IMR-90 (cell line): ENCODE results near the gene FKBP4. TPM values are rescaled to one million over a fixed set of nuclear protein-coding genes. Genes with fewer than 3 reads are reported as not detected.

Experiments
- ATAC-seq: fragments of 200-7000 bp; cut with Tn5 transposase; 2 replicates; pipeline ENCODE4 v1.9.1; 2020; ENCODE audit warnings: low read depth, mild to moderate bottlenecking, moderate library complexity
- BruUV-seq: library from RNA; stranded (reverse); fragments of 400-500 nt; replicated peaks from 2 replicates; lab custom pipeline; 2021; lab: Mats Ljungman, UMichigan
- CTCF ChIA-PET: fragments of 300-600 bp; formaldehyde crosslinking; extraction: SDS; loops from one replicate; lab custom pipeline; 2021; ENCODE audit warnings: antibody characterized with exemption; lab: Yijun Ruan, JAX
- POLR2A ChIA-PET: fragments of 300-600 bp; sonication (Branson Sonifier 250); formaldehyde crosslinking; loops from one replicate; lab custom pipeline; 2022; ENCODE audit warnings: antibody characterized with exemption; ENCODE audit not compliant: unreplicated experiment; lab: Charles Lee
- DNase-seq: peaks from one replicate; pipeline ENCODE4 v3.0.0; 2013
- H2AFZ ChIP-seq: replicated peaks from 2 replicates; pipeline ENCODE3; 2013; ENCODE audit warnings: low read length, mild to moderate bottlenecking; ENCODE audit not compliant: poor library complexity
- H2AK5ac ChIP-seq: 2 replicates; pipeline ENCODE4 v1.6.1; 2013; ENCODE audit warnings: low read depth, low read length, inconsistent platforms
- H2AK9ac ChIP-seq: replicated peaks from 2 replicates; pipeline ENCODE3; 2013; ENCODE audit warnings: mild to moderate bottlenecking, low read depth, low read length, moderate library complexity; ENCODE audit not compliant: poor library complexity
- H2BK120ac ChIP-seq: 2 replicates; pipeline ENCODE4 v1.6.1; 2013; ENCODE audit warnings: low read depth, low read length, inconsistent platforms
- H2BK15ac ChIP-seq: 3 replicates; pipeline ENCODE4 v1.6.1; 2013; ENCODE audit warnings: low read depth, low read length, inconsistent platforms
- H2BK20ac ChIP-seq: 2 replicates; pipeline ENCODE4 v1.6.1; 2013; ENCODE audit warnings: low read depth, mild to moderate bottlenecking, inconsistent platforms, low read length, moderate library complexity
- H2BK5ac ChIP-seq: 2 replicates; pipeline ENCODE4 v1.6.1; 2013; ENCODE audit warnings: mild to moderate bottlenecking, low read depth, low read length, inconsistent platforms; ENCODE audit not compliant: poor library complexity, severe bottlenecking
- H3K14ac ChIP-seq: replicated peaks from 2 replicates; pipeline ENCODE4 v1.6.1; 2013; ENCODE audit warnings: low read depth, low read length, inconsistent platforms
- H3K18ac ChIP-seq: 2 replicates; pipeline ENCODE4 v1.6.1; 2013; ENCODE audit warnings: low read depth, low read length, control low read depth
- H3K23ac ChIP-seq: 2 replicates; pipeline ENCODE4 v1.6.1; 2013; ENCODE audit warnings: low read depth, low read length, inconsistent platforms
- H3K27ac ChIP-seq: 2 replicates; pipeline ENCODE4 v1.5.1; 2013; ENCODE audit warnings: mild to moderate bottlenecking, control low read depth, low read length; ENCODE audit not compliant: insufficient read depth
- H3K27me3 ChIP-seq: 2 replicates; pipeline ENCODE4 v1.6.1; 2013; ENCODE audit warnings: low read length; ENCODE audit not compliant: control insufficient read depth, insufficient read depth
- H3K36me3 ChIP-seq: 2 replicates; pipeline ENCODE4 v1.6.1; 2013; ENCODE audit warnings: low read length, mixed read lengths; ENCODE audit not compliant: control insufficient read depth, insufficient read depth
- H3K4ac ChIP-seq: 2 replicates; pipeline ENCODE4 v1.6.1; 2013; ENCODE audit warnings: low read depth, low read length, inconsistent platforms
- H3K4me1 ChIP-seq: 2 replicates; pipeline ENCODE4 v1.6.1; 2013; ENCODE audit warnings: low read length, mixed read lengths; ENCODE audit not compliant: control insufficient read depth, insufficient read depth
- H3K4me2 ChIP-seq: 2 replicates; pipeline ENCODE4 v1.6.1; 2013; ENCODE audit warnings: low read depth, mild to moderate bottlenecking, control low read depth, low read length, moderate library complexity
- H3K4me3 ChIP-seq: 2 replicates; pipeline ENCODE4 v1.5.1; 2013; ENCODE audit warnings: low read depth, mild to moderate bottlenecking, control low read depth, low read length, moderate library complexity; ENCODE audit not compliant: insufficient read depth
- H3K56ac ChIP-seq: 2 replicates; pipeline ENCODE4 v1.6.1; 2013; ENCODE audit warnings: low read length, inconsistent platforms; ENCODE audit not compliant: insufficient read depth; ENCODE audit errors: extremely low read depth
- H3K79me1 ChIP-seq, 2 experiments: 2 replicates each; pipeline ENCODE4 v1.6.1; 2013; ENCODE audit warnings: low read length in 2 of 2, inconsistent platforms in 1 of 2, low read depth in 1 of 2
- H3K9ac ChIP-seq: 2 replicates; pipeline ENCODE4 v1.6.1; 2013; ENCODE audit warnings: low read depth, low read length, control low read depth
- H3K9me1 ChIP-seq: 2 replicates; pipeline ENCODE4 v1.6.1; 2013; ENCODE audit warnings: low read length, inconsistent platforms; ENCODE audit not compliant: insufficient read depth
- H3K9me3 ChIP-seq: 2 replicates; pipeline ENCODE4 v1.6.1; 2013; ENCODE audit warnings: low read length; ENCODE audit not compliant: control insufficient read depth, insufficient read depth
- H4K20me1 ChIP-seq: 2 replicates; pipeline ENCODE4 v1.6.1; 2013; ENCODE audit warnings: low read length, inconsistent platforms; ENCODE audit not compliant: insufficient read depth
- H4K5ac ChIP-seq: 2 replicates; pipeline ENCODE4 v1.6.1; 2013; ENCODE audit warnings: mild to moderate bottlenecking, low read depth, low read length, control low read depth
- H4K8ac ChIP-seq, 2 experiments: 2 replicates each; pipeline ENCODE4 v1.6.1; 2013; ENCODE audit warnings: low read depth in 2 of 2, low read length in 2 of 2, control low read depth in 1 of 2, inconsistent platforms in 1 of 2
- H4K91ac ChIP-seq: 2 replicates; pipeline ENCODE4 v1.6.1; 2013; ENCODE audit warnings: low read depth, low read length, inconsistent platforms; ENCODE audit not compliant: insufficient read depth
- CHD1 ChIP-seq: IDR thresholded peaks from 2 replicates; pipeline ENCODE4 v1.6.1; 2012; ENCODE audit warnings: low read depth, low read length, improper control_type of control experiment
- WGBS, 2 experiments: methylation state at CpG; one replicate each; pipeline versions ENCODE4 v1.1.5 to v1.1.7; 2013; ENCODE audit warnings: missing lambda C conversion rate in 2 of 2; ENCODE audit not compliant: insufficient read length in 1 of 2; ENCODE audit errors: extremely low coverage in 2 of 2; 5-methylcytosine and 5-hydroxymethylcytosine counted together
- dilution Hi-C: fragments of 300-500 bp; cut with HindIII; formaldehyde crosslinking; loops from one replicate; pipeline ENCODE4 v1.14.3; 2018; ENCODE audit warnings: low sequenced_read_pairs; ENCODE audit not compliant: unreplicated experiment
- in situ Hi-C: fragments of 300-500 bp; cut with MboI; formaldehyde crosslinking; loops from 3 replicates; pipeline ENCODE4 v1.14.3; 2019; ENCODE audit warnings: low sequenced_read_pairs, inconsistent platforms, mixed read lengths
- intact Hi-C: fragments of 100-400 bp; cut with micrococcal nuclease; formaldehyde crosslinking; loops from 2 replicates; pipeline ENCODE4 v1.10.0; 2022
- polyA plus RNA-seq, 3 experiments: library from polyadenylated mRNA; depleted of rRNA; stranded (reverse); fragments of >200 nt; gene quantifications; 2 replicates each; pipeline ENCODE4 v1.2.3, GENCODE V29; 2012; ENCODE audit warnings: low replicate concordance in 1 of 3
- total RNA-seq: library from RNA; depleted of rRNA; stranded (reverse); fragments of >200 nt; gene quantifications from 2 replicates; pipeline ENCODE4 v1.2.3, GENCODE V29; 2012
- TF ChIP-seq, protein P1 (sequence below): fragments of 150-350 bp; IDR thresholded peaks from 2 replicates; pipeline ENCODE4 v1.6.1; 2016; ENCODE audit warnings: low read depth, mild to moderate bottlenecking, low read length, moderate library complexity, borderline replicate concordance
- TF ChIP-seq, protein P2 (sequence below): fragments of 150-350 bp; IDR thresholded peaks from 2 replicates; pipeline ENCODE4 v1.6.1; 2017; ENCODE audit warnings: mild to moderate bottlenecking, antibody characterized with exemption, low read length, low read depth

Gene FKBP4
- total and polyA plus RNA-seq, 2 of the 4 experiments (the other 2 are of a cell fraction), result 35.7 to 36.0 TPM

DNA sequence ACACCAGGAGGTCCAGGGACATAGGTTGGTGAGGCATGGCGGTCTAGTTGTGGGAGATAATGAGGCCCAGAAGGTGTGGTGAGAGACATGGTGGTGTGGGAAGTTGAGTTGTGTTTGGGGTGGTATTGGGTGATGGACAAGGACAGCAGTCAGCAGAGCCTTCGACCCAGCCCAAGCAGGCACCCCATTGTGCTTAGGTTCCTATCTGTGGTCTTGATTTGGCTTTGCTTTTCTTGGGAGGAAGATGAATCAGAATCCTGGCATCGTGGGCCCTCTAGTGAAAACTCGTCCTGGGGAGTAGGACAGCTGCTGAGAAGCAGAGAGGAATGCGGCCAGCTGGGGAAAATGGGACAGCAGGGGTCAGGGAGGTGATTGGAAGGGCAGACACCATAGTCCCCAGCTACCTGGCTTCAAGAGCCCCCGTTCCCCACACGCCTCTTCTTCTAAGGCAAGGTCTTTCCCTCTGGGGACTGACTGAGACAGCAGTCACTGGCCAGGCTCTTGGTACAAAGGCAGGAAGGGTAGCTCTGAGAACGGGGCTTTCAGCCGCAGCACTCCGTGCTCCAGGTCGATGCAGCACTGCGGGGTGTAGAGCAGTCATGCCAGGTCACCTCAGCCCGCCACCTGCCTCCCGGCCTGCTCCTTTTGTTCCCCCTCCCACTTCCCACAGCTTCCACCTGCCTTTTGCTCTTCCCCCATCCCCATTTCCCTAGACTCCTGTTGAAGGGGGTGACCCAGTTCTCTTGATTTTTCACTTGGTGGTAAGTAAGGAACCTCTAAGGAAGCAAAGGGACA lies 32.1 kb downstream of the FKBP4 start (continued):
- TF ChIP-seq, protein P1, sequence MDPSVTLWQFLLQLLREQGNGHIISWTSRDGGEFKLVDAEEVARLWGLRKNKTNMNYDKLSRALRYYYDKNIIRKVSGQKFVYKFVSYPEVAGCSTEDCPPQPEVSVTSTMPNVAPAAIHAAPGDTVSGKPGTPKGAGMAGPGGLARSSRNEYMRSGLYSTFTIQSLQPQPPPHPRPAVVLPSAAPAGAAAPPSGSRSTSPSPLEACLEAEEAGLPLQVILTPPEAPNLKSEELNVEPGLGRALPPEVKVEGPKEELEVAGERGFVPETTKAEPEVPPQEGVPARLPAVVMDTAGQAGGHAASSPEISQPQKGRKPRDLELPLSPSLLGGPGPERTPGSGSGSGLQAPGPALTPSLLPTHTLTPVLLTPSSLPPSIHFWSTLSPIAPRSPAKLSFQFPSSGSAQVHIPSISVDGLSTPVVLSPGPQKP, result no peak

DNA sequence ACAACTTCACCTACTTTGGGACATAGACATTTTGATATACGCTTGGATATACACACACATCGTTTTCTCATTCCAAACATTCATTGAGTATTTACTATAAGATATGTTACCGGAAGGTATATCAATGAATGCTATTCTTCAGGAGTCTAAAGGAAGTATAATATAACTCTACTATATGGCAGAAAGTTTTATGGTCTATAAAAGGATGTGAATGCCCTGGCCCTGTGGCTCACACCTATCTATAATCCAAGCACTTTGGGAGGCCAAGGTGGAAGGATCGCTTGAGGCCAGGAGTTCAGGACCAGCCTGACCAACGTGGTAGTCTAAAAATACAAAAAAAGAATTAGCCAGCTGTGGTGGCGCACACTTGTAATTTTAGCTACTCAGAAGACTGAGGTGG lies 34.5 kb downstream of the FKBP4 start:
- H3K27me3 ChIP-seq, result no peaks in the 10 kb centered on the region
- H3K79me1 ChIP-seq, result no peaks in the 10 kb centered on the region
- no peak overlapping the region for H3K27ac ChIP-seq
- no peak overlapping the region for H3K56ac ChIP-seq
- H4K5ac ChIP-seq, result no peak overlapping the region
- no peak overlapping the region for H2BK120ac ChIP-seq
- H2BK15ac ChIP-seq, result no peak overlapping the region
- in situ Hi-C loops, result no loop called here
- intact Hi-C loops, result no loop called here
- no peaks in the 10 kb centered on the region for H4K20me1 ChIP-seq
- no peak overlapping the region for H2AFZ ChIP-seq
- no peak overlapping the region for H3K4ac ChIP-seq
- H3K36me3 ChIP-seq, result peaks cover 36% of the 10 kb centered on the region
- H3K9ac ChIP-seq, result no peak overlapping the region
- H3K18ac ChIP-seq, result no peak overlapping the region
- no peaks in the 10 kb centered on the region for H3K9me3 ChIP-seq
- H3K14ac ChIP-seq, result no peak overlapping the region
- WGBS, 2 experiments, result 80% methylated on average over 2 of the region's 6 CpGs; no CpG with 5 or more reads in 1 of the 2 experiments
- no peak for ATAC-seq
- no peak for DNase-seq
- H4K8ac ChIP-seq, result no peak overlapping the region
- dilution Hi-C loops, result no loop called here
- H2AK9ac ChIP-seq, result no peak overlapping the region
- no peak overlapping the region for H3K23ac ChIP-seq
- H2AK5ac ChIP-seq, result no peak overlapping the region
- H3K4me2 ChIP-seq, result no peak overlapping the region
- no peaks in the 10 kb centered on the region for H3K4me1 ChIP-seq
- BruUV-seq, result no TSS peak
- no peak overlapping the region for H2BK5ac ChIP-seq
- ChIA-PET CTCF (no interaction called here), POLR2A (no interaction called here)
- H3K4me3 ChIP-seq, result no peak overlapping the region
- TF ChIP-seq, protein P2, sequence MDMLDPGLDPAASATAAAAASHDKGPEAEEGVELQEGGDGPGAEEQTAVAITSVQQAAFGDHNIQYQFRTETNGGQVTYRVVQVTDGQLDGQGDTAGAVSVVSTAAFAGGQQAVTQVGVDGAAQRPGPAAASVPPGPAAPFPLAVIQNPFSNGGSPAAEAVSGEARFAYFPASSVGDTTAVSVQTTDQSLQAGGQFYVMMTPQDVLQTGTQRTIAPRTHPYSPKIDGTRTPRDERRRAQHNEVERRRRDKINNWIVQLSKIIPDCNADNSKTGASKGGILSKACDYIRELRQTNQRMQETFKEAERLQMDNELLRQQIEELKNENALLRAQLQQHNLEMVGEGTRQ, result no peak
- TF ChIP-seq CHD1, result no peak
- TF ChIP-seq, protein P1, result no peak
- H2BK20ac ChIP-seq, result no peak overlapping the region
- H4K91ac ChIP-seq, result no peak overlapping the region
- H3K9me1 ChIP-seq, result 0 out of 2 replicates have a peak, but pooled peaks cover 2% of the 10 kb centered on the region
